HL-60 (cell line): Measurements from ENCODE around the gene TNFSF15.

Source experiments
- CTCF ChIP-seq: IDR thresholded peaks from one replicate; pipeline ENCODE4 v1.5.1; 2011; ENCODE audit warnings: low read length, control low read depth, inconsistent platforms; ENCODE audit not compliant: insufficient read depth
- POLR2AphosphoS5 ChIP-seq: IDR thresholded peaks from 2 replicates; pipeline ENCODE4 v1.6.1; 2012; ENCODE audit warnings: low read depth

- TF ChIP-seq CTCF (no peak), POLR2AphosphoS5 (no peak)
Observed at GRCh38 chr9:114769624-114770023, 36.2 kb downstream of the TNFSF15 start.
